Hepatocyte (in vitro differentiated cells): ENCODE measurements around the gene POGK. TPM values are rescaled to one million over a fixed set of nuclear protein-coding genes. Genes with fewer than 3 reads are reported as not detected.

Experiments used
- DNase-seq: peaks from one replicate; pipeline ENCODE4 v3.0.0-alpha.2; 2016; ENCODE audit warnings: low spot score
- H2AFZ ChIP-seq: fragments of 200-600 bp; sonication (generic); 2 replicates; pipeline ENCODE4 v1.6.0; 2016; ENCODE audit warnings: antibody characterized with exemption, mild to moderate bottlenecking
- H3K27ac ChIP-seq: fragments of 200-600 bp; sonication (generic); 2 replicates; pipeline ENCODE4 v1.5.1; 2016; ENCODE audit warnings: mild to moderate bottlenecking
- H3K27me3 ChIP-seq: fragments of 200-600 bp; sonication (generic); 2 replicates; pipeline ENCODE4 v1.6.1; 2016
- H3K36me3 ChIP-seq: fragments of 200-600 bp; sonication (generic); replicated peaks from 2 replicates; pipeline ENCODE4 v1.5.1; 2016; ENCODE audit warnings: low read depth; ENCODE audit not compliant: insufficient read depth
- H3K4me1 ChIP-seq: fragments of 200-600 bp; sonication (generic); 2 replicates; pipeline ENCODE4 v1.5.1; 2016; ENCODE audit warnings: mild to moderate bottlenecking, moderate library complexity; ENCODE audit not compliant: insufficient read depth
- H3K4me2 ChIP-seq: fragments of 200-600 bp; sonication (generic); 2 replicates; pipeline ENCODE4 v1.6.0; 2016
- H3K4me3 ChIP-seq: fragments of 200-600 bp; sonication (generic); 2 replicates; pipeline ENCODE4 v1.5.1; 2016; ENCODE audit warnings: mild to moderate bottlenecking
- H3K79me2 ChIP-seq: fragments of 200-600 bp; sonication (generic); 2 replicates; pipeline ENCODE4 v1.6.0; 2017; ENCODE audit warnings: mild to moderate bottlenecking
- H3K9me2 ChIP-seq: fragments of 200-600 bp; sonication (generic); replicated peaks from 2 replicates; pipeline ENCODE4 v1.6.0; 2017; ENCODE audit warnings: mild to moderate bottlenecking; ENCODE audit not compliant: insufficient read depth
- H3K9me3 ChIP-seq: fragments of 200-600 bp; sonication (generic); 2 replicates; pipeline ENCODE4 v1.5.1; 2016; ENCODE audit warnings: low read depth, mild to moderate bottlenecking
- H4K20me1 ChIP-seq: fragments of 200-600 bp; sonication (generic); 2 replicates; pipeline ENCODE4 v1.6.0; 2016; ENCODE audit warnings: mild to moderate bottlenecking; ENCODE audit not compliant: insufficient read depth, poor library complexity, severe bottlenecking
- CTCF ChIP-seq: fragments of 200-600 bp; sonication (generic); IDR thresholded peaks from 2 replicates; pipeline ENCODE4 v1.5.1; 2016; ENCODE audit warnings: antibody characterized with exemption, mild to moderate bottlenecking; ENCODE audit not compliant: poor library complexity
- EZH2 ChIP-seq: fragments of 200-600 bp; sonication (generic); IDR thresholded peaks from 2 replicates; pipeline ENCODE4 v1.6.1; 2016; ENCODE audit warnings: antibody characterized with exemption, mild to moderate bottlenecking, borderline replicate concordance
- EZH2phosphoT487 ChIP-seq: fragments of 200-600 bp; sonication (generic); IDR thresholded peaks from one replicate; pipeline ENCODE4 v1.6.1; 2018; ENCODE audit warnings: antibody characterized with exemption, mild to moderate bottlenecking, low read depth, moderate library complexity; ENCODE audit not compliant: unreplicated experiment, severe bottlenecking
- WGBS: methylation state at CpG from one replicate; pipeline ENCODE4 v1.1.6; 2016; ENCODE audit warnings: low lambda C conversion rate; ENCODE audit errors: missing lambda C conversion rate; 5-methylcytosine and 5-hydroxymethylcytosine counted together
- polyA plus RNA-seq: library from polyadenylated mRNA; unstranded; fragments of >200 nt; fragmentation: Nextera tagmentation; extraction: Ambion mirVana; gene quantifications from 2 replicates; pipeline ENCODE4 v1.2.1, GENCODE V29; 2016
- total RNA-seq: library from RNA; depleted of rRNA; stranded (reverse); fragments of >200 nt; gene quantifications from 2 replicates; pipeline ENCODE4 v1.2.3, GENCODE V29; 2014

POGK gene
- total and polyA plus RNA-seq, 2 experiments from 2014 or later = 22.6 to 37.2 TPM

- TF ChIP-seq EZH2phosphoT487 (no peak), EZH2 (no peak), CTCF (no peak)
- 82% methylated on average over 7 of the region's 7 CpGs for WGBS
- no peak overlapping the region for H2AFZ ChIP-seq
- DNase-seq = no peak
- H3K9me2 ChIP-seq = no peaks in the 10 kb centered on the region
- no peaks in the 10 kb centered on the region for H3K9me3 ChIP-seq
- H3K4me1 ChIP-seq = no peaks in the 10 kb centered on the region
- H3K36me3 ChIP-seq = no peaks in the 10 kb centered on the region
- H3K79me2 ChIP-seq = no peaks in the 10 kb centered on the region
- H3K4me3 ChIP-seq = no peak overlapping the region
- no peak overlapping the region for H3K4me2 ChIP-seq
- H3K27me3 ChIP-seq = no peaks in the 10 kb centered on the region
- no peak overlapping the region for H3K27ac ChIP-seq
- H4K20me1 ChIP-seq = no peaks in the 10 kb centered on the region
These were observed 19.6 kb downstream of the POGK start for GRCh38 chr1:166858726-166859419.

- Histone ChIP-seq H3K27me3 (no peaks in the 10 kb centered on the region), H3K9me3 (no peaks in the 10 kb centered on the region), H4K20me1 (no peaks in the 10 kb centered on the region), H3K4me2 (no peak overlapping the region), H2AFZ (no peak overlapping the region), H3K4me3 (no peak overlapping the region), H3K9me2 (no peaks in the 10 kb centered on the region), H3K4me1 (no peaks in the 10 kb centered on the region), H3K36me3 (no peaks in the 10 kb centered on the region), H3K79me2 (no peaks in the 10 kb centered on the region), H3K27ac (no peak overlapping the region)
- WGBS = 81% methylated on average over 5 of the region's 5 CpGs
- TF ChIP-seq CTCF = no peak
- no peak for TF ChIP-seq EZH2
- TF ChIP-seq EZH2phosphoT487 = no peak
- no peak for DNase-seq
These were observed 20.3 kb downstream of the POGK start for GRCh38 chr1:166859597-166859996.

- no peak overlapping the region for H3K4me2 ChIP-seq
- no peak for TF ChIP-seq EZH2
- TF ChIP-seq EZH2phosphoT487 = no peak
- no peak for TF ChIP-seq CTCF
- H3K9me2 ChIP-seq = no peaks in the 10 kb centered on the region
- no peaks in the 10 kb centered on the region for H3K4me1 ChIP-seq
- H3K9me3 ChIP-seq = no peaks in the 10 kb centered on the region
- peaks cover 8% of the 10 kb centered on the region for H4K20me1 ChIP-seq
- H2AFZ ChIP-seq = no peak overlapping the region
- 73% methylated on average over 5 of the region's 5 CpGs for WGBS
- peak; percentile 40 for DNase-seq
- H3K4me3 ChIP-seq = no peak overlapping the region
- no peaks in the 10 kb centered on the region for H3K27me3 ChIP-seq
- no peaks in the 10 kb centered on the region for H3K36me3 ChIP-seq
- peaks cover 31% of the 10 kb centered on the region for H3K79me2 ChIP-seq
- no peak overlapping the region for H3K27ac ChIP-seq
These were observed 26.7 kb downstream of the POGK start for GRCh38 chr1:166865926-166866325.
